ENCODE data around the gene CDHR2.

Gene CDHR2

DNA sequence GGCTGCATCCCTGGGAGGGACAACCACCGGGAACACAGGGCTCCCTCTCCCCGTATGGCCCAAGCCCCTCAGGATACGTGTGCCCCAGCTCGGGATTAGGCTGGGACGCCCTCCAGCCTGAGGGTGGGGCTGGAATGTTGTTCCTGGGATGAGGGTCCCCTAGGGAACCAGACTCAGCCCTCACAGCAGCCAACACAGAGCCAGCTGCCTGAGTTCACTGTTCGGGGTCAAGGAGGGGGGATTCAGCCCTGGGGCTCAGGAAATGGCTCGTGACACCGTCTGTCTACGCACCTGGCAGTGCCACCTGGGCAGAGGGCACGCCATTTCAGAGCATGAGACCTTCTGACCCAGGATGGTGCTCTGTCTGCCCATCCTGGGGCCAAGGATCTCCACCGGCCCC, 20.8 kb upstream of the CDHR2 start:
- DNase-seq (ENCODE audit: low read depth in 2 of 2), result no peak

DNA sequence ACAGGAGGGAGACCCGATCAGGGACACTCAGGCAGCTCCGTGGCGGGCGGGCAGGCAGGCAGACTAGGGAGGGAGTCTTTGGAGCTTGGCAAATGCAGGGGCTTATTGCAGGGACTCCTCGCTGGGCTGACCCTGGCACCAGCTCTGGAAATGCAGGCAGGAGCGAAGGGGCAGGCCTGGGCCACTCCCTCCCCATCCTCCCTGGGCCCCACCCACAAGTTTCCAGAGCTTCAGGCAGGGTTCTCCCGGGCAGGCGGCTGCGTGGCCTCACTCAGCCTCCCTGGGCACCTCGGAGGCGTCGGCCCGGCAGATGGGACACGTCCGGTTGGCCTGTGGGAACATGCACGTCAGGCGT, 20.4 kb upstream of the CDHR2 start:
- no peak for DNase-seq (ENCODE audit: low read depth in 2 of 2)

DNA sequence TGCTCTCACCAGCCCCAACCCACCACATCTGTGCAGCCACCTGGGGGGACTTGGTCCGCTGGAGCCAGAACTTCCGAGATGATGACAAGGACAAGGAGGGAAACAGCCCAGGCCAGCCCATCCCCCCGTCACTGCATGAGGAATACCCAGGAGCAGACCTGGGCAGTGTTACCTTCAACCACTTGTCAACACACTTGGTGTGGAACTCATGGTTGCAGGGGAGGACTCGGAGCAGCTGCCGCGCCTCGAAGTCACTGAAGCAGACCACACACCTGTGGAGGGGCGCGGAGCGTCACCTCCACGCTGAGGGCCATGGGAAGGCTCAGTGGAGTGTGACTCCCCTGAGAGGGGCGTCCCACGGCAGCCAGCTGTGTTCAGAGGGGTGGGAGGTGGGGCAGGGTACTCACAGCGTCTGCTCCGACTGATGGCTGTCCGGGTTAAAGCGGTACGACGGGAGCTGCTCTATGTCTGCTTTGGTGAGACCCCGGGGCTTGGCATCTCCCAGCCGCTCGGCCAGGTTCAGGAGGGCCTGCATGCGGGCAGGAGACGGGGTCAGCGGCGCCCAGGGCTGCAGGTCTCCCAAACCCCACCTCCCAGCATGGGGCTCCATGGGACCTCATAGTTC, 19.9 kb upstream of the CDHR2 start:
- no peak for DNase-seq (ENCODE audit: low read depth in 2 of 2)

DNA sequence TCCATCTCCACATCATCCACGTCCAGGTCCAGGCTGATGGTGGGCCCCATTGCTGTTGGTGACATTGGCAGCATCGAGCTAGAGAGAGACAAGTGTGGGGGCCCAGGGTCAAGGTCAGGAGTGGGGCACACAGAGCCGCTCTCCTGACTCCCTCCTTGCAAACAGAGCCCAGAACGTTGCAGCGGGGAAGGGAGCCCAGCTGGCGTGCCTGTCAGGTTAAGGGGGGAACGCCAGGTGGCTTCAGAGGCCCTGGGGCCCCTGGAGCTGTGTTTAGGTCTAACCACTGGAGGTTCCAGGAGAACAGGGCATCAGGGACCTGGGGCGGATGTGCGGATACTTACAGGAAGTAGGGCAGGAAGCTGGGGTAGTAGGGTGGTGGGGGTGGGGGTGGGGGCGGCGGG, 19.4 kb upstream of the CDHR2 start:
- peak in 1 of 2 donors; percentile 25 for DNase-seq (ENCODE audit: low read depth in 2 of 2)

DNA sequence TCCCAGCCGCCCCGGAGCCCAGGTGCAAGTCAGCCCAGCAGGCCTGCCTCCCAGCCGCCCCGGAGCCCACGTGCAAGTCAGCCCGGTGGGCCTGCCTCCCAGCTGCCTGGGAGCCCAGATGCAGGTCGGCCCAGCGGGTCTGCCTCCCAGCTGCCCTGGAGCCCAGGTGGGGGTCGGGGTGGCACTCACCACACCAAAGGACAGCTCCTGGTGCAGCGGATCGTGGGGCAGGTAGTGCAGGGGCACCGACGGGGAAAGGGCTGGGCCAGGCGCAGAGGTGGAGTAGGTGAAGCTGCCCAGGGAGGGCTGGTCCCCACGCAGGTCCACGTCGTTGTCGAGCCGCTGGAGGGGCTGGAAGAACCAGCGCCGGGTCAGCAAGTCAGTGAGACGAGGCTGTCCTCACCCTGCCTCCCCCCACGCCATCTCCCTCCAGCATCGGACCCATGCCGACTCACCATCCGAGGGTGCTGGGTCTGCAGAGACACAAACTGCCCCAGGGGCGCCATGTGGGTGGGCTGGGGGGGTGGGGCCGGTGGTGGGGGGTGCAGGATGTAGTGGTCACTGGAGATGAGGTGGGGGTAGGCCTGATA, 18.7 kb upstream of the CDHR2 start:
- DNase-seq (ENCODE audit: low read depth in 2 of 2), result no peak

DNA sequence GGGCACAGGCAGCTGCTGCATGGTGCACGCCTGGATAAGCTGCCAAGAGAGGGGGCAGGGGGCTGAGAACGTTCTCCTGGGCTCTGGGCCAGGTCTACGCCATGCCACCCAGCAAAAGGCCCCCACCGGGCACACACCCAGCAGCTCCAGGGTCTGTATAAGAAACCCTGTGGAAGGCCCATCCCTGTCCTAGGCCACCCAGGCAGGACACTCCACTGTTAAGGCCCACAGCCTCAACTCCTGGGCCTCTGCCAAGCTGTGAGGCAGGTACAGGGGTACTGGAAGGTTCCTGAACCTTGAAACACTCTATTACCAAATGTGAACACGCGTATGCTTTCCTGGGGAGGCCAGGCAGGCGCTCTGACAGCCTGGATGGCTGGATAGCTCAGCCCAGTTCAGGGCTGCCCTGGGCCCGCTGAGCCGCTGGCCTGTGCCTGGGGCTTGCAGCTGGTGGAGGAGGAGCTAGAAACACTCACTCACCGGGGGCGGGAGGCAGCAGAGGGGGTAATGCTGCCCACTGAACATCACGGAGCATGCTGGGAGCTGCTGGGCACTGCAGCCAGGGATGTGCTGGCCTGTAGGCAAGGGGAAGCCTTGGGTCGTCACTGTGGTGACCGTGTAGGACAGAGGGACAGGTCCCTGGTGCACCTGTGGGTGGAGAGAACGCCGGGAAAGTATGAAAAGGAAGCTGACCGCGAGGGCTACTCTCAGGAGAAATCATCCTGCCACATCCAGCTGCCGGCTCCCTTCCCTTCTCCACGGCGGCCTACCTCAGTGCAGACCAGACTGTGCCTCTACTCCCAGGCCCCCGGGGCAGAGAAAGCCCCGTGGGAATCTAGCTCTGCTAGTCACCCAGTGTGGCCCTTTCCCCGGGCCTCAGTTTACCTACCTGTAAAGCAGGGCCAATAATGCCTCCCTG, 17.9 kb upstream of the CDHR2 start:
- no peak for DNase-seq (ENCODE audit: low read depth in 2 of 2)

DNA sequence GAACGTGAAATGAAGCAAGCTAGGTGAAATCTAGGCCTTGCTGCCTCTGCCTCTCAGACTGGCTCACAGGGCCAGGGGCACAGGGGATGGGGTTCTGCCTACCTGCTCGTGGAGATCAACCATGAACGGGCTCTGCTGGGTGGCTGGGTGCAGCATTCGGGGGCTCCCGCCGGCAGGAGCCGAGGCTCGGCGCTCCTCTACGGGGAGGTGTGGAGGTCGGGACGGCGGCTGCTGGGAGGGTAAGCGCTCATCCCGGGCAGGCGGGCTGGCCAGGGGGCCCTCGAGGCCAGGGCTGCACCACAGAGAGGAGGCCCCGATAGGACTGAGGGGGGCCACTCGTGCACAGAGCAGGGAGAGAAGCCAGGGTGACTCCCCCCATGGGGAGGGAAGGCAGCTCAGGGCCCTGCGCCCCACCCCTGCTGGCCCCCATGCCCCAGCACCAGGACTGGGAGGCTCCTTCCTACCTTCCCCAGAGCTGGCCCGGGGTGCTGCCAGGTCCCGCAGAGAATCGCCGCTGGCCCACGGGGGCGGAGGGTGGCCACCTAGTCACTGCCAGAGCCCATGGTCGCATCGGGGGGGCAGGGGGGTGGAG, 17.1 kb upstream of the CDHR2 start:
- no peak for DNase-seq (ENCODE audit: low read depth in 2 of 2)

DNA sequence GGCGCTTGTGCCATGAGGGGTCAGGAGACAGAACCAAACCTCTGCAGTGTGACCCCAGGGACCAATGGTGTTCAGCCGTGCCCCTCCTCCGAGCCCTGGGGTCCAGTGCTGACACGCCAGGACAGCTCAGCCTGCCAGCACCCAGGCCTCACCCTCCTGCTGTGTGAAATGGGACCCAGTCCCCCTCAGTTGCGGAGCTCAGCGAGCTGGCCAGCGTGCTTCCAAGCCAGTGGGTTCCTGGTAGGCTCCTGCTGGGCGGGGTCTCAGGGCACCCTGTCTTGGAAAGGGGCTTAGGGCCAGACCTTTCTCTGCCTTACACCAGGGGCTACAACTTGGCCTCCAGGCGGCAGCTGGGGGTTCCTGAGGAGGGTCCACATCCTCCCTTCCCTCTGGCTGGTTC, 16.3 kb upstream of the CDHR2 start:
- DNase-seq (ENCODE audit: low read depth in 2 of 2), result no peak

DNA sequence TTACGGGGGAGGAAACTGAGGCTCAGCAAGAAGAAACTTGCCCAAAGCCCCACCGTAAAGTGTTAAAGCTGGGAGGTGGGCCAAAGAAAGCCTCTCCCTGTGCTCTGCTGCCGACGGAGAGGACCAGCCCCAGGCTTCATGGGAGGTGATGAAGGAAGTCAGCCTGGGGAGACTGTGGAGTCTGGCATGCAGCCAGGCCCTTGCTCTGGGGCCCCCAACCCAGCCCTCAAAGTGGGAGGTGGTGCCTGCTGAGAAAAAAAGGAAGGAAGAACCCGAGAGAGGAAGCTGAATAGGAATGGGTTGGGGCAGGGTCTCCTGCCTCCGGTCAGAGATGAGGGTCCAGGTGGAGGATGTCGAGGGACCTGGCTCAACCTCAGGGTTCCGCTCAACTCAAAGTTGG, 15.8 kb upstream of the CDHR2 start:
- no peak for DNase-seq (ENCODE audit: low read depth in 2 of 2)

DNA sequence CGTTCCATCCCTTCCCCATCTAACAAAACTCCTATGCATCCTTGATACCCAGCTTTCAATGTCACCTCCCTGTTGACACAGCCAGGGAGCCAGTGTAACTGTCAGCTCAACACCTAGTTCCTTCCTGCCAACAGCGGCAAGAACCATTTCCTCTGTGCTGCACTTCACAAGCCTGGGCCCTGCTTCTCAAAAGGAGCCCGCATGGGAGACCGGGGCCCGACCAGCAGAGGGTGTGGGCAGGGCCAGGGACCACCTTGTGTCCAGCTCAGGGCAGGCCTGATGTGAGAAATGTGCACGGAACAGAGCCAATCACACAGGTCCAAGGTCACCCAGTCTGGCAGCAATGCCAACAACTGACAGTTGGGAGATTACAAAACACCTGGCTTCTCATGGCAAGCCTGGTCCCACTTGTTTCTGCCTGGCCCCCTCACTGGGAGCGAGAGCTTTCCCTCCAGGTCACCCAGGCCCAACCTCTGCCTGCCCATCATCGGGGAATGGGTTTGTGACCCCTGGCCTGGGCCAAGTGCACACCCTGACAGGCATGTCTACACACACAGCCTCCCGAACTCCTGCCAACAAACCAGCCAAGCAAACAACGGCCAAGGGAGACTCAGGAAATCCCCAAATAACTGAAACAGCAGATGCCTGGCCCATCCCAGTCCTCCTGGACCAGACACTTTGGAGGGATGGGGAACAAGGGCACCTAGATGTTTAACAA, 15.1 kb upstream of the CDHR2 start:
- DNase-seq (ENCODE audit: low read depth in 2 of 2), result peak; percentile 30 to 38

DNA sequence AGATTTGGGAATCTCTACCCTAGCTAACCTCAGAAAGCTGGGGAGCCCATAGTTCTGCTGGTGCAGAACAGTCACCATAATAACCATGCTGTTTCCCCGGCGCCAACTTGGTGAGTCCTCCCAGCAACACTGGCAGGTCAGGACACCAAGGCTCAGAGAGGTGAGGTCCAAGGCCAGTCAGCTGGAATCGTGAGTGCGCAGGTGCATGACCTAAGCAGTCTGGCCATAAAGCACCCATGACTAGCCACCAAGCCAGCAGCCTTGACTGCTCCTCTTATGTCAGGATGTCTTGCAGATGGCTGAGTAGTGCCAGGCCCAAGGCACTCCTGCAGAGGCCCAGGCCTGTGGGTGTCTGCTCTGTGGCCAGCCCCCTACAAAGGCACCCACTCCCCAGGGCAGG, 14.5 kb upstream of the CDHR2 start:
- no peak for DNase-seq (ENCODE audit: low read depth in 2 of 2)

DNA sequence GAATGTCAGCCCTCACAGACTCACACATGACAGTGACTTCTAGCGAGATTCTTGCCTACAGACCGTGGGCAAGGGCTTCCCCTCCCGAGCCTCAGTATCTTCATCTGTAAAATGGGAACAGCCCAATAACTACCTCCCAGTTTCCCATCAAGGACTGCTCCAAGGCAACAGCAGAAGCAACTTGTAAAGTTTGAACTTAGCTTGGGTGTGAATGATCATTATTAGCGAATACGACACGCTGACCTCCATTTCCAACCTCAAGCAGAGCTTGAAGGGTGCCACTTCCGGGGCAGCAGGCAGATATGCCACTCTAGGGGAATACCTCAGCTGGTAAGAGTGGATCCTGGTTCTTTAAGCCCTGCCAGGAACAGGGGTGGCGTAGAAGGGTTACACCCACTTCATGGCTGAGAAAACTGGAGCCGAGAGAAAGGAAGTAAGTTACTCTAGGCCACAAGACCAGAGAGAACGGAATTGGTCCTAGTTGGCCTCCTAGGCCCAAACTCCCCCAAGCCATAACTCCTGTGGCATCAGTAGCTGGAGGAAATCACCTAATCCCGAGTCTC, 14.0 kb upstream of the CDHR2 start:
- DNase-seq (ENCODE audit: low read depth in 2 of 2), result no peak

DNA sequence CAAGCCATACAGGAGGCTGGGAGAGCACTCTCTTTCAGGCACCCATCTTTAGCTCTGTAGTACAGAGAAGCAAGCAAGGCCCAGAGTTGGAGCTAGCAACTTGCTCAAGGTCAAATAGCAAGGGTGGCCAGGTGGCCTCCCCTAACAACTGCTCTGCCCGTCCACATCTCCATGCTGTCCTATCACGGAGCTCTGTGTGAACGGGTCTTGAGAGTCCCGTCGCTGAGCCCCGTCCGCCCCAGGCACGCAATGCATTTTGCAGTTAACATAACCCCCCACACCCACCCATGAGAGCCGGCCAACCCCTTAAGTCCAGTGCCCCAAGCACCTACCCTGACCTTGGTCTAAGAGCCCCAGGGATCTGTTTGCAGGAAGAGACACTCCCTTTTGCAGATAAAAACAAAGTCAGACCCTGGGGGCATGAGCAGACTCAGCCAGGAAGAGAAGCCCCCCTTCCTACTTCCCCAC, 13.4 kb upstream of the CDHR2 start:
- DNase-seq (ENCODE audit: low read depth in 2 of 2), result no peak

DNA sequence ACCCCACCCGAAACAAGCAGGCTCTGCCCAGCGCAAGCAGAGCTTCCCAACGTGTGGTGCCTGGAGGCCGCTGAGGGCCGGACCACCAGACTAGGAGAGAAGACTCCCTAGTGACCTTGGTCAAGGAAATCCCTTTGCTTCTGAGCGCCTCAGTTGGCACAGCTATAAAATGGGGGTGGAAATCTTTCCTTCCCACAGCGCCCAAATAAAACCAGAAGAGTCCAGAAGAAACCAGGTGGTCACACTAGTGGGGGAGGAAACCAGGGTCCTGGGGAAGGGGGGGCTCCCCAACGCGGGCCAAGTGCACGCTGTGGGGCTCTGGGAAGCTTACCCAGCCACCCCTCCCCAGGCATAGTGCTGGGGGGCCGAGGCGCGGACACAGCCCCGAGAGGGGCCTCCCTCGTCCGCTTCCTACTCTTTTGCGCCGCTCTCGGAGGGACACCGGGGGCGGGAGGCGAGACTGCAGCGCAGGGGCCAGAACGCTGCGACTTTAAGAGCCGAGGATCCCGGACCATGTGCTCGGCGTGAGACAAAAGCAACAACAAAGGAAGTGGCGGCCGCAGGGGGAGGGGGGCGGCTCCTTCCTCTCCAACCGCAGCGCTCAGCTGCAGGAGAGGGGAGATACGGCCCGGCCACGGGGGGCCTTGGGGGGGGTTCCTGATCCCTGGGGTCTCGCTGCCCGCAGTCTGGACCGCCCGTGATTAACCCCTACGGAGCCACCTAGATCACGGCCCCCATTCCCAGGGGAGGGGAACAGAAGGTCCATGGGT, 12.8 kb upstream of the CDHR2 start:
- DNase-seq (ENCODE audit: low read depth in 2 of 2), result peak; percentile 73 to 81

DNA sequence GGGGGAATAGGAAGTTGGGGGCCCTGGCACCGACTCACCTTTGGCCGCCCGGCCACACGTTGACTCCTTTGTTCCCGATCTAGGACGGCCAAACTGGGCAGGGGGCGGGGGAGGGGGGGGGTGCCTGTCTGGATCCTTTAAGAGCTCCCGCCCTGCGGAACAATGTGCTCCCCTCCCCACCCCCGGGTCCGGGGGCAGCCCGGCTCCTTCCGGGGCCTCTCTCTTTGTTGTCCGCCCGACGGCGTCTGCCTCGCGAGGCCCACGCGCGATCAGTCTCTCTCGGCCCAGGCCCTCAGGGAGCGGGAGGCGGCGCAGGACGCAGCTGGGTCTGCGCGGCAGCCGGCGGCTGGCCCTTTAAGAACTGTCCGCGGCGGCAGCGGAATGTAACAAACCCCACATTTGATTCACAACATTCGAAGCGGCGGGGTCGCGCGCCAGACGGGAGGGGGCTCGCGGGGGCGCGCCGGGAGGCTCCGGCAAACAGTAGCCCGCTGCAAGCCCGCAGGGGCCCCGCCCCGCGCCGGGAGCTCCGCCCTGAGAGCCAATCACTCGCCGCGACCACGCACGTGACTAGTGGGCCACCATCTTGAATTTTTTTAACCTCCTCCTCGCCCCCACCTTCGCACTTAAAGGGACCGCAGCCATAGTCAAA, 12.1 kb upstream of the CDHR2 start, which contains the start of gene RNF44:
RNF44 (minus strand) TSS at position 501 of the 652 bp plus-strand sequence. CDS start 4,930 bp downstream, outside the sequence.
- DNase-seq (ENCODE audit: low read depth in 2 of 2), result peak; percentile 98 to 99

DNA sequence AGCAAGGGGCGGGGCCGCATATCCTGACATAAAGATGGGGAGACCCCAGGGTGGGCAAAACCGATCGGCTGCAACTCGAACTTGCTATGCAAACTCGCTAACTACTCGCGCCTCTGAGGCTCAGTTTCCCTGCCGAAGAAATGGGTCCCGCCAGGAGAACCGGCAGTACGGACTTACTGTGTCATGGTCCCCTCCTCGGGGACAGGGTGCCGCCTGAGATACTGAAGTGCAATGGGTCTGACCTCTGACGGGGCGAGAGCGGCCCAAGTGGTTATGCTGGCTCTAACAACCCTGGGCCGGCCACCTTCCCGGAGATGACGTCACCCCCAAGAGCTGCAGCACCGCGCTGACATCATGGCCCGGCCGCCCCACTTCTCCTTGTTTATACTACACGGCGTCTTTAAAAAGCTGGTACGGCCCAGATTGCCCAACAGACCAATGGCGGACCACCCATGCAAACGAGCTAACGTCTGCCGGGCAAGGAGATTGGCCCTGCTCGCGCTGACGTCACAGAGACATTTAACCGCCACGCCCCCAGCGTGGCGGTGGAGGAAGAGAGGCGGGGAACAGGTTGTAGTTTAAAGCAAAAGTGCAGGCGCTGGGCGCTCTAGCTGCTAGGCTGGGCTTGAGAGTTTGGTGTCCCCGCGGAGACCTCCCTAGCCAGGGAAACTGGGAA, 11.4 kb upstream of the CDHR2 start:
- peak; percentile 96 to 98 for DNase-seq (ENCODE audit: low read depth in 2 of 2)

DNA sequence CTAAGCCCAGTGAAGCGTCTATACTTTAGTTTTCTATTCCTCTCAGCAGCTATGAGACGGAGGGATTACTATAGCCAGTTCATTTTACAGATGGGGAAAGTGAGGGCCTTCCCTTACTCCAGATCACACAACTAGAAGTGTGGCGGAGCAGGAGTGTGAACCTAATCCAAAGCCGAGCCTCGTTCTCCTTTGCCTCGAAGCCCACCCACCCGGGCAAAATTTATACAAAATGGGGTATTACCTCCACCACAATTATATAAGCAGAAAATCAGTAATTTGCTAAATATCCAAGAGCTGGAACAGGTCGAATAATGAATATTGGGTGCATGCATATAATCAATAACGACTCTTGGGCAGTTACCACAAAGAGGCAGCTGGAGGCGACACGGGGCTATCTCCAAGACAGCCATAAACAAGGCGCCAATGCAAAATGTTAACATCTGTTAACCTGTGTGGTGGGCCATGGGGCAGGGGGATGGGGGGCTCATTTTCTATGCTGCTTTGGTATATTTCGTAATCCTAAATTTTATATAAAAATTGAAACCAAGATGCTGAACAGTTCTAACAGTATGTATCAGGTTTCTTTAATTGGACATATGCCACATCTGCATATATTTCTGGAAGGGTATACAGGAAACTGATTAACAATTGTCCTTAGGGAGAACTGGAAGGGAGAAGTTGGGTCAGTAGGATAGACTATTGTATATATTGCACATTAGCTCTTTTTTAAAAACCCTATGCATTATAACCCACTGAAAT, 10.7 kb upstream of the CDHR2 start:
- no peak for DNase-seq (ENCODE audit: low read depth in 2 of 2)

DNA sequence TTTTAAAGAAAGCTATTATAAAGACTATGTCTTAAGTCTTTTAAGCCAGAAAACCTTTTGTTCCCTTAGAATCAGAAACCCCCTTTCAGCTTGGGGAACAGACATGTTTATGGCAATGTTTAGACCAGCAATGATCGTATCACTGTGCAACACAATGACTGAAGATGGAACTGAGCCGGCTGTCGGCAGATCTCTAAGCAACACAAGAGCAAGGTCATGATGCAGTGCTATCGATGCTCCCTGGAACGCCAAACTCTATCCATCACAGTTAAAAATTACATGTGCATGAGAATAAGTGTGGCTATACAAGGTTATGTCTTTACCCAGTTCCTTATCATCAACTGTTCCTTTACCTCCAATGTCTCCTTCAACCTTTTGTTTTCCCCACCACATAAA, 10.2 kb upstream of the CDHR2 start:
- DNase-seq (ENCODE audit: low read depth in 2 of 2), result no peak

DNA sequence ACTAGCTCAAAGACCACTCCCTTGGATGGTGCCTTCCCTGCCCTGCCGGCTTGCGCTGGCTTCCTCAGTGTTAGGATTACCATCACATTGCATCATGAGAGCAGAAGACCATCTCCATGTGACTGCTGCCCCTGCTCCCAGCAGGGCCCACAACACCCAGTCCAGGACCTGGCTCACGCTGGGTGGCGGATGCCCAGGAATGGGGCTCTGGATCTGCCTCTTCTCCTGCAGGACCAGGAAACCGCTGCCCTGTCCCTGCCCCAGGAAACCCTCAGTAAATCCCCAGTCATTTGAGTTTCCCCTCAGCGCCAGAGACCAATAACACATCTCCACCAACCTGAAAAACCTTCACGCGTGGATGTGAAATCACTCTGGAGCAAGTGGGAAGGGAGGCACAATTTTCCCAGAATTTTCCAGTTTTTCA, 8.7 kb upstream of the CDHR2 start:
- DNase-seq (ENCODE audit: low read depth in 2 of 2), result no peak
